GM12878 (cell line): ENCODE data around the gene TAOK2. TPM values are rescaled to one million over a fixed set of nuclear protein-coding genes. Genes with fewer than 3 reads are reported as not detected.

ENCODE experiments used
- ATAC-seq: fragments of 200-7000 bp; cut with Tn5 transposase; 3 replicates; pipeline ENCODE4 v1.9.1; 2020; ENCODE audit warnings: mild to moderate bottlenecking, moderate library complexity
- BruUV-seq: library from RNA; stranded (reverse); fragments of 400-500 nt; replicated peaks from 2 replicates; lab custom pipeline; 2021; lab: Mats Ljungman, UMichigan
- CTCF ChIA-PET: fragments of 300-600 bp; sonication (Branson Sonifier 250); formaldehyde crosslinking; extraction: SDS; loops from one replicate; lab custom pipeline; 2021; ENCODE audit warnings: inconsistent platforms; lab: Yijun Ruan, JAX
- POLR2A ChIA-PET: fragments of 350-600 bp; formaldehyde crosslinking; extraction: SDS; loops from one replicate; lab custom pipeline; 2021; ENCODE audit warnings: inconsistent platforms; lab: Charles Lee
- RAD21 ChIA-PET: fragments of 300-600 bp; sonication (Branson Sonifier 250); formaldehyde crosslinking; loops from one replicate; lab custom pipeline; 2023; ENCODE audit warnings: antibody characterized with exemption; ENCODE audit not compliant: unreplicated experiment; lab: Charles Lee
- SMC1A ChIA-PET: fragments of 300-600 bp; sonication (Branson Sonifier 250); formaldehyde crosslinking; loops from one replicate; lab custom pipeline; 2023; ENCODE audit not compliant: unreplicated experiment, uncharacterized antibody; lab: Charles Lee
- DNase-seq: peaks from one replicate; pipeline ENCODE4 v3.0.0-alpha.2; 2011; ENCODE audit warnings: low read depth, low spot score
- FAIRE-seq: peaks from 3 replicates; lab custom pipeline; 2011; peaks lifted over from hg19 to GRCh38; lab: Jason Lieb, UNC
- H2AFZ ChIP-seq: 2 replicates; pipeline ENCODE4 v1.6.0; 2011; ENCODE audit warnings: low read depth, low read length, control low read depth; ENCODE audit not compliant: control insufficient read depth
- H3K27ac ChIP-seq: 2 replicates; pipeline ENCODE4 v1.5.1; 2011; ENCODE audit warnings: control low read depth; ENCODE audit not compliant: control insufficient read depth, insufficient read depth
- H3K27me3 ChIP-seq, 2 experiments: replicated peaks in 1 of 2; 2 replicates each; pipeline versions ENCODE4 v1.6.0 to v1.6.1; 2011; ENCODE audit warnings: low read length in 1 of 2; ENCODE audit not compliant: control insufficient read depth in 2 of 2, insufficient read depth in 2 of 2
- H3K36me3 ChIP-seq, 2 experiments: 2 replicates each; pipeline ENCODE4 v1.5.1; 2011; ENCODE audit warnings: low read length in 1 of 2; ENCODE audit not compliant: control insufficient read depth in 2 of 2, insufficient read depth in 2 of 2
- H3K4me1 ChIP-seq: 2 replicates; pipeline ENCODE4 v1.6.1; 2011; ENCODE audit warnings: mild to moderate bottlenecking, low read length, moderate library complexity, mixed read lengths; ENCODE audit not compliant: control insufficient read depth, insufficient read depth
- H3K4me2 ChIP-seq: 2 replicates; pipeline ENCODE4 v1.6.0; 2011; ENCODE audit warnings: control low read depth; ENCODE audit not compliant: control insufficient read depth, insufficient read depth
- H3K4me3 ChIP-seq: fragments of 200-600 bp; sonication (generic); 2 replicates; pipeline ENCODE4 v1.5.1; 2016
- H3K79me2 ChIP-seq: 2 replicates; pipeline ENCODE4 v1.6.0; 2011; ENCODE audit warnings: low read length; ENCODE audit not compliant: control insufficient read depth, insufficient read depth
- H3K9ac ChIP-seq: 2 replicates; pipeline ENCODE4 v1.8.0; 2011; ENCODE audit warnings: low read length, control low read depth, mixed read lengths; ENCODE audit not compliant: control insufficient read depth, insufficient read depth
- H3K9me3 ChIP-seq: replicated peaks from 3 replicates; pipeline ENCODE4 v1.5.1; 2011; ENCODE audit warnings: mild to moderate bottlenecking, low read length; ENCODE audit not compliant: control insufficient read depth, insufficient read depth
- H4K20me1 ChIP-seq: 2 replicates; pipeline ENCODE4 v1.6.0; 2011; ENCODE audit not compliant: control insufficient read depth, insufficient read depth
- CEBPB ChIP-seq, 2 experiments: fragments of 150-350 bp in 1 of 2; IDR thresholded peaks; 2 replicates each; pipeline ENCODE4 v1.6.1; 2012 to 2014; ENCODE audit warnings: low read depth in 2 of 2, low read length in 2 of 2, borderline replicate concordance in 1 of 2, inconsistent platforms in 1 of 2
- FOXK2 ChIP-seq: fragments of 450-650 bp; IDR thresholded peaks from 2 replicates; pipeline ENCODE4 v1.6.1; 2017; ENCODE audit warnings: mild to moderate bottlenecking, moderate library complexity
- GABPA ChIP-seq: IDR thresholded peaks from 2 replicates; pipeline ENCODE4 v1.6.1; 2014; ENCODE audit warnings: antibody characterized with exemption, low read depth, mild to moderate bottlenecking, inconsistent platforms
- IKZF2 ChIP-seq, 2 experiments: fragments of 450-650 bp; IDR thresholded peaks; 2 replicates each; pipeline ENCODE4 v1.6.1; 2017; ENCODE audit warnings: mild to moderate bottlenecking in 2 of 2, moderate library complexity in 2 of 2
- KLF5 ChIP-seq: fragments of 450-650 bp; IDR thresholded peaks from 2 replicates; pipeline ENCODE4 v1.6.1; 2014; ENCODE audit warnings: mild to moderate bottlenecking; ENCODE audit not compliant: partially characterized antibody
- POLR2A ChIP-seq: IDR thresholded peaks from 2 replicates; pipeline ENCODE4 v1.6.1; 2011; ENCODE audit warnings: low read depth, mild to moderate bottlenecking, low read length
- POU2F2 ChIP-seq: IDR thresholded peaks from 3 replicates; pipeline ENCODE4 v1.6.1; 2011; ENCODE audit warnings: low read depth, mild to moderate bottlenecking, low read length, borderline replicate concordance
- STAT1 ChIP-seq: fragments of 450-650 bp; conservative IDR thresholded peaks from 2 replicates; pipeline ENCODE4 v1.6.1; 2014; ENCODE audit warnings: antibody characterized with exemption, mild to moderate bottlenecking
- ZNF384 ChIP-seq: IDR thresholded peaks from 2 replicates; pipeline ENCODE4 v1.6.1; 2012; ENCODE audit warnings: low read depth, mild to moderate bottlenecking, low read length, improper control_type of control experiment, borderline replicate concordance
- ZSCAN29 ChIP-seq: fragments of 450-650 bp; IDR thresholded peaks from 2 replicates; pipeline ENCODE4 v1.6.1; 2017; ENCODE audit warnings: mild to moderate bottlenecking, moderate library complexity
- WGBS: methylation state at CpG from one replicate; pipeline ENCODE4 v1.1.6; 2016; ENCODE audit warnings: low lambda C conversion rate; ENCODE audit not compliant: insufficient replicate concordance, insufficient coverage; ENCODE audit errors: missing lambda C conversion rate; 5-methylcytosine and 5-hydroxymethylcytosine counted together
- in situ Hi-C: fragments of 300-500 bp; cut with MboI; formaldehyde crosslinking; loops from 9 replicates; pipeline ENCODE4 v1.14.3; 2018; ENCODE audit warnings: mixed read lengths
- intact Hi-C: fragments of 100-400 bp; cut with micrococcal nuclease; formaldehyde crosslinking; loops from one replicate; pipeline ENCODE4 v1.14.2; 2022; ENCODE audit not compliant: unreplicated experiment
- polyA plus RNA-seq, 11 experiments: library from polyadenylated mRNA; depleted of rRNA in 4 of 11; unstranded in 6 of 11; stranded (reverse) in 5 of 11; fragments of >200 nt; fragmentation: Nextera tagmentation in 4 of 11; fragmentation: Illumina TruSeq in 1 of 11; extraction: Ambion mirVana in 4 of 11; extraction: Trizol in 1 of 11; gene quantifications; 1 replicate in 1 of 11; 2 replicates in 10 of 11; pipeline versions ENCODE4 v1.2.1 to v1.2.3, GENCODE V29; 2011 to 2016; ENCODE audit warnings: inconsistent platforms in 2 of 11, missing spikeins in 2 of 11, low read depth in 1 of 11
- total RNA-seq, 4 experiments: library from RNA; depleted of rRNA in 3 of 4; stranded (reverse); fragments of >200 nt in 3 of 4; fragmentation: Illumina TruSeq in 1 of 4; extraction: Trizol in 1 of 4; gene quantifications; 2 replicates each; pipeline versions ENCODE4 v1.2.1 to v1.2.3, GENCODE V29; 2013 to 2021
- TF ChIP-seq, protein P1 (sequence below): fragments of 450-650 bp; IDR thresholded peaks from 2 replicates; pipeline ENCODE4 v1.6.1; 2017; ENCODE audit warnings: antibody characterized with exemption, mild to moderate bottlenecking, moderate library complexity
- TF ChIP-seq, protein P2 (sequence below): fragments of 450-650 bp; IDR thresholded peaks from 2 replicates; pipeline ENCODE4 v1.6.1; 2016; ENCODE audit warnings: mild to moderate bottlenecking, moderate library complexity, borderline replicate concordance
- TF ChIP-seq, protein P3 (sequence below): fragments of 450-650 bp; IDR thresholded peaks from 2 replicates; pipeline ENCODE4 v1.6.1; 2017; ENCODE audit warnings: mild to moderate bottlenecking, moderate library complexity

TAOK2 gene
- total and polyA plus RNA-seq, 10 of the 15 experiments (the other 5 are each of a cell fraction or from before 2014, with no cell fraction given) = 0.14 to 40.2 (median 11.6) TPM

DNA sequence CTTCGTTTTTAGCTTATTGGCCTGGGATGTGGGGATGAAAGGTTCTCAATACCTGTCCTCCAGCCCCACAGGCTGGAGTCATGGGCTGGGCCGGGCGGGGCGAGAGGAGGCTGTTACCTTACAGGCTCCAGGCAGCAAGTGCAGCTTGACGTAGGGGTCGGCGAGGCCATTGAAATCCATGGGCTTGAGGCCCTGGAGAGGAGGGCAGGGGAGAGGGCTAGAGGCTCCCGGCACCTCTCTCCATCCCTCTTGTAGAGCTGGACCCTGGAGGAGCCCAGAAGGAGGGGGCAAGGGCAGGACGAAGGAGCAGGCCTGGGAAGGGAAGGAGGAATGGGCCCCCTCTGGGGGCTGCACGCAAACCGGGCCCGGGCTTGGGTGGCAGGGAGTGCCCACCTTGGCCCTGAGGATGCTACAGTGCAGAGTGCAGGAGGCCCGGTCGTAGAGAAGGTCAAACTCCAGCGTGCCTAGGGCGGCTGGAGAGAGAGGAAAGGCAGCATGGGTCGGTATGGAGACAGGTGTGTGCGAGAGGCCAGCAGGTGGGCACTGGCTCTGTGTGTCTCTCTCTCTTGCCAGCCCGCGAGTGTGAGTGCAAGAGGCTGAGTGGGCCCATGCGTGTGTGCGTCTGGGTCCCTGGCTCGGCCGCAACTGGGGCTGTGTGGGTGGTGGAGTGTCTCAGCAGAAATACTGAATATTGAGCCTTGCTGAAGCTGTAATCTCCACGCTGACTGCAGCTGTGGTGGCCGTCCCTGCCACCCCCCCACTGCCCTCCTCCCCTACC lies 35.6 kb downstream of the TAOK2 start:
- TF ChIP-seq KLF5 (no peak), POU2F2 (no peak), FOXK2 (no peak), IKZF2 (IDR thresholded peaks at IDR 0.05) (no peak), GABPA (no peak), CEBPB (IDR thresholded peaks at IDR 0.05; ENCODE audit: borderline replicate concordance in 1 of 2, low read depth in 2 of 2, low read length in 2 of 2) (no peak), STAT1 (no peak), ZNF384 (no peak), POLR2A (no peak), ZSCAN29 (no peak)
- TF ChIP-seq, protein P1, sequence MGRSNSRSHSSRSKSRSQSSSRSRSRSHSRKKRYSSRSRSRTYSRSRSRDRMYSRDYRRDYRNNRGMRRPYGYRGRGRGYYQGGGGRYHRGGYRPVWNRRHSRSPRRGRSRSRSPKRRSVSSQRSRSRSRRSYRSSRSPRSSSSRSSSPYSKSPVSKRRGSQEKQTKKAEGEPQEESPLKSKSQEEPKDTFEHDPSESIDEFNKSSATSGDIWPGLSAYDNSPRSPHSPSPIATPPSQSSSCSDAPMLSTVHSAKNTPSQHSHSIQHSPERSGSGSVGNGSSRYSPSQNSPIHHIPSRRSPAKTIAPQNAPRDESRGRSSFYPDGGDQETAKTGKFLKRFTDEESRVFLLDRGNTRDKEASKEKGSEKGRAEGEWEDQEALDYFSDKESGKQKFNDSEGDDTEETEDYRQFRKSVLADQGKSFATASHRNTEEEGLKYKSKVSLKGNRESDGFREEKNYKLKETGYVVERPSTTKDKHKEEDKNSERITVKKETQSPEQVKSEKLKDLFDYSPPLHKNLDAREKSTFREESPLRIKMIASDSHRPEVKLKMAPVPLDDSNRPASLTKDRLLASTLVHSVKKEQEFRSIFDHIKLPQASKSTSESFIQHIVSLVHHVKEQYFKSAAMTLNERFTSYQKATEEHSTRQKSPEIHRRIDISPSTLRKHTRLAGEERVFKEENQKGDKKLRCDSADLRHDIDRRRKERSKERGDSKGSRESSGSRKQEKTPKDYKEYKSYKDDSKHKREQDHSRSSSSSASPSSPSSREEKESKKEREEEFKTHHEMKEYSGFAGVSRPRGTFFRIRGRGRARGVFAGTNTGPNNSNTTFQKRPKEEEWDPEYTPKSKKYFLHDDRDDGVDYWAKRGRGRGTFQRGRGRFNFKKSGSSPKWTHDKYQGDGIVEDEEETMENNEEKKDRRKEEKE = no peak
- TF ChIP-seq, protein P2, sequence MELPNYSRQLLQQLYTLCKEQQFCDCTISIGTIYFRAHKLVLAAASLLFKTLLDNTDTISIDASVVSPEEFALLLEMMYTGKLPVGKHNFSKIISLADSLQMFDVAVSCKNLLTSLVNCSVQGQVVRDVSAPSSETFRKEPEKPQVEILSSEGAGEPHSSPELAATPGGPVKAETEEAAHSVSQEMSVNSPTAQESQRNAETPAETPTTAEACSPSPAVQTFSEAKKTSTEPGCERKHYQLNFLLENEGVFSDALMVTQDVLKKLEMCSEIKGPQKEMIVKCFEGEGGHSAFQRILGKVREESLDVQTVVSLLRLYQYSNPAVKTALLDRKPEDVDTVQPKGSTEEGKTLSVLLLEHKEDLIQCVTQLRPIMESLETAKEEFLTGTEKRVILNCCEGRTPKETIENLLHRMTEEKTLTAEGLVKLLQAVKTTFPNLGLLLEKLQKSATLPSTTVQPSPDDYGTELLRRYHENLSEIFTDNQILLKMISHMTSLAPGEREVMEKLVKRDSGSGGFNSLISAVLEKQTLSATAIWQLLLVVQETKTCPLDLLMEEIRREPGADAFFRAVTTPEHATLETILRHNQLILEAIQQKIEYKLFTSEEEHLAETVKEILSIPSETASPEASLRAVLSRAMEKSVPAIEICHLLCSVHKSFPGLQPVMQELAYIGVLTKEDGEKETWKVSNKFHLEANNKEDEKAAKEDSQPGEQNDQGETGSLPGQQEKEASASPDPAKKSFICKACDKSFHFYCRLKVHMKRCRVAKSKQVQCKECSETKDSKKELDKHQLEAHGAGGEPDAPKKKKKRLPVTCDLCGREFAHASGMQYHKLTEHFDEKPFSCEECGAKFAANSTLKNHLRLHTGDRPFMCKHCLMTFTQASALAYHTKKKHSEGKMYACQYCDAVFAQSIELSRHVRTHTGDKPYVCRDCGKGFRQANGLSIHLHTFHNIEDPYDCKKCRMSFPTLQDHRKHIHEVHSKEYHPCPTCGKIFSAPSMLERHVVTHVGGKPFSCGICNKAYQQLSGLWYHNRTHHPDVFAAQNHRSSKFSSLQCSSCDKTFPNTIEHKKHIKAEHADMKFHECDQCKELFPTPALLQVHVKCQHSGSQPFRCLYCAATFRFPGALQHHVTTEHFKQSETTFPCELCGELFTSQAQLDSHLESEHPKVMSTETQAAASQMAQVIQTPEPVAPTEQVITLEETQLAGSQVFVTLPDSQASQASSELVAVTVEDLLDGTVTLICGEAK = no peak
- TF ChIP-seq, protein P3, sequence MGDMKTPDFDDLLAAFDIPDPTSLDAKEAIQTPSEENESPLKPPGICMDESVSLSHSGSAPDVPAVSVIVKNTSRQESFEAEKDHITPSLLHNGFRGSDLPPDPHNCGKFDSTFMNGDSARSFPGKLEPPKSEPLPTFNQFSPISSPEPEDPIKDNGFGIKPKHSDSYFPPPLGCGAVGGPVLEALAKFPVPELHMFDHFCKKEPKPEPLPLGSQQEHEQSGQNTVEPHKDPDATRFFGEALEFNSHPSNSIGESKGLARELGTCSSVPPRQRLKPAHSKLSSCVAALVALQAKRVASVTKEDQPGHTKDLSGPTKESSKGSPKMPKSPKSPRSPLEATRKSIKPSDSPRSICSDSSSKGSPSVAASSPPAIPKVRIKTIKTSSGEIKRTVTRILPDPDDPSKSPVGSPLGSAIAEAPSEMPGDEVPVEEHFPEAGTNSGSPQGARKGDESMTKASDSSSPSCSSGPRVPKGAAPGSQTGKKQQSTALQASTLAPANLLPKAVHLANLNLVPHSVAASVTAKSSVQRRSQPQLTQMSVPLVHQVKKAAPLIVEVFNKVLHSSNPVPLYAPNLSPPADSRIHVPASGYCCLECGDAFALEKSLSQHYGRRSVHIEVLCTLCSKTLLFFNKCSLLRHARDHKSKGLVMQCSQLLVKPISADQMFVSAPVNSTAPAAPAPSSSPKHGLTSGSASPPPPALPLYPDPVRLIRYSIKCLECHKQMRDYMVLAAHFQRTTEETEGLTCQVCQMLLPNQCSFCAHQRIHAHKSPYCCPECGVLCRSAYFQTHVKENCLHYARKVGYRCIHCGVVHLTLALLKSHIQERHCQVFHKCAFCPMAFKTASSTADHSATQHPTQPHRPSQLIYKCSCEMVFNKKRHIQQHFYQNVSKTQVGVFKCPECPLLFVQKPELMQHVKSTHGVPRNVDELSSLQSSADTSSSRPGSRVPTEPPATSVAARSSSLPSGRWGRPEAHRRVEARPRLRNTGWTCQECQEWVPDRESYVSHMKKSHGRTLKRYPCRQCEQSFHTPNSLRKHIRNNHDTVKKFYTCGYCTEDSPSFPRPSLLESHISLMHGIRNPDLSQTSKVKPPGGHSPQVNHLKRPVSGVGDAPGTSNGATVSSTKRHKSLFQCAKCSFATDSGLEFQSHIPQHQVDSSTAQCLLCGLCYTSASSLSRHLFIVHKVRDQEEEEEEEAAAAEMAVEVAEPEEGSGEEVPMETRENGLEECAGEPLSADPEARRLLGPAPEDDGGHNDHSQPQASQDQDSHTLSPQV = no peak
- H3K79me2 ChIP-seq = no peaks in the 10 kb centered on the region
- WGBS = 34% methylated on average over 26 of the region's 26 CpGs
- POLR2A ChIA-PET = no interaction called here
- H3K27ac ChIP-seq = no peak overlapping the region
- SMC1A ChIA-PET = no interaction called here
- H3K4me2 ChIP-seq = no peak overlapping the region
- no peaks in the 10 kb centered on the region; a peak in 1 of 4 replicates for H3K36me3 ChIP-seq
- CTCF ChIA-PET = no interaction called here
- in situ Hi-C loops (loop anchor here (25.0 kb wide), 1 partner anchor 897 kb away; no protein-coding TSS in a partner anchor), intact Hi-C loops (no loop called here)
- RAD21 ChIA-PET = no interaction called here
- no peaks in the 10 kb centered on the region for H4K20me1 ChIP-seq
- DNase-seq = no peak
- H3K27me3 ChIP-seq = peaks cover 3 to 7% of the 10 kb centered on the region in 2 experiments; a peak in 3 of 4 replicates
- FAIRE-seq = no peak
- H3K9ac ChIP-seq = no peak overlapping the region
- H2AFZ ChIP-seq = no peak overlapping the region
- no TSS peak for BruUV-seq
- H3K4me1 ChIP-seq = no peaks in the 10 kb centered on the region
- no peak for ATAC-seq
- no peaks in the 10 kb centered on the region for H3K9me3 ChIP-seq
- H3K4me3 ChIP-seq = no peak overlapping the region
